ENCODE measurements around the gene MRPL39. TPM values are rescaled to one million over a fixed set of nuclear protein-coding genes. Genes with fewer than 3 reads are reported as not detected.

Gene MRPL39
- total RNA-seq, 2 donors from 2014 or later, result 43.2 to 46.3 TPM

DNA sequence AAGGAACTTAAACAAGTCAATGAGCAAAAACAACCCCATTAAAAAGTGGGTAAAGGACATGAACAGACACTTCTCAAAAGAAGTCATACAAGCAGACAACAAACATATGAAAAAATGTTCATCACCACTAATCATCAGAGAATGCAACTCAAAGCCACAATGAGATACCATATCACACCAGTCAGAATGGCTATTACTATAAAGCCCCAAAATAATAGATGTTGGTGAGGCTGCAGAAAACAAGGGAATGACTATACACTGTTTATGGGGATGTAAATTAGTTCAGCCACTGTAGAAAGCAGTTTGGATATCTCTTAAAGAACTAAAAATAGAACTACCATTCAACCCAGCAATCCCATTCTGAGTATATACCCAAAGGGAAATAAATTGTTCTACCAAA lies 51.2 kb downstream of the MRPL39 start:
- DNase-seq, result no peak
- no peak overlapping the region for H3K27ac Mint-ChIP-seq
- no peaks in the 10 kb centered on the region for H3K9me3 ChIP-seq (ENCODE audit: control insufficient read depth, low read length)
- H3K36me3 ChIP-seq (ENCODE audit: control insufficient read depth, insufficient read depth, low read length), result no peaks in the 10 kb centered on the region
- no peaks in the 10 kb centered on the region for H3K4me1 Mint-ChIP-seq
- H3K4me3 ChIP-seq (ENCODE audit: low read length), result no peak overlapping the region
- H3K27me3 ChIP-seq (ENCODE audit: control insufficient read depth, insufficient read depth, low read length, poor library complexity, severe bottlenecking), result peaks cover 4% of the 10 kb centered on the region
- no peak overlapping the region for H3K27ac ChIP-seq (ENCODE audit: low read depth, low read length)
- TF ChIP-seq, protein P1, sequence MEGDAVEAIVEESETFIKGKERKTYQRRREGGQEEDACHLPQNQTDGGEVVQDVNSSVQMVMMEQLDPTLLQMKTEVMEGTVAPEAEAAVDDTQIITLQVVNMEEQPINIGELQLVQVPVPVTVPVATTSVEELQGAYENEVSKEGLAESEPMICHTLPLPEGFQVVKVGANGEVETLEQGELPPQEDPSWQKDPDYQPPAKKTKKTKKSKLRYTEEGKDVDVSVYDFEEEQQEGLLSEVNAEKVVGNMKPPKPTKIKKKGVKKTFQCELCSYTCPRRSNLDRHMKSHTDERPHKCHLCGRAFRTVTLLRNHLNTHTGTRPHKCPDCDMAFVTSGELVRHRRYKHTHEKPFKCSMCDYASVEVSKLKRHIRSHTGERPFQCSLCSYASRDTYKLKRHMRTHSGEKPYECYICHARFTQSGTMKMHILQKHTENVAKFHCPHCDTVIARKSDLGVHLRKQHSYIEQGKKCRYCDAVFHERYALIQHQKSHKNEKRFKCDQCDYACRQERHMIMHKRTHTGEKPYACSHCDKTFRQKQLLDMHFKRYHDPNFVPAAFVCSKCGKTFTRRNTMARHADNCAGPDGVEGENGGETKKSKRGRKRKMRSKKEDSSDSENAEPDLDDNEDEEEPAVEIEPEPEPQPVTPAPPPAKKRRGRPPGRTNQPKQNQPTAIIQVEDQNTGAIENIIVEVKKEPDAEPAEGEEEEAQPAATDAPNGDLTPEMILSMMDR (conservative IDR thresholded peaks at IDR 0.05), result no peak
- peaks cover 17% of the 10 kb centered on the region for H3K27me3 Mint-ChIP-seq (ENCODE audit: insufficient read depth)
- no peaks in the 10 kb centered on the region for H3K4me1 ChIP-seq (ENCODE audit: control insufficient read depth, insufficient read depth, low read length)
- no peaks in the 10 kb centered on the region for H3K36me3 Mint-ChIP-seq (ENCODE audit: low read depth)
- H3K9ac ChIP-seq (ENCODE audit: extremely low read depth, low read length, poor library complexity, severe bottlenecking), result no peak overlapping the region
- no peaks in the 10 kb centered on the region for H3K9me3 Mint-ChIP-seq
- no peak overlapping the region for H3K4me3 Mint-ChIP-seq

DNA sequence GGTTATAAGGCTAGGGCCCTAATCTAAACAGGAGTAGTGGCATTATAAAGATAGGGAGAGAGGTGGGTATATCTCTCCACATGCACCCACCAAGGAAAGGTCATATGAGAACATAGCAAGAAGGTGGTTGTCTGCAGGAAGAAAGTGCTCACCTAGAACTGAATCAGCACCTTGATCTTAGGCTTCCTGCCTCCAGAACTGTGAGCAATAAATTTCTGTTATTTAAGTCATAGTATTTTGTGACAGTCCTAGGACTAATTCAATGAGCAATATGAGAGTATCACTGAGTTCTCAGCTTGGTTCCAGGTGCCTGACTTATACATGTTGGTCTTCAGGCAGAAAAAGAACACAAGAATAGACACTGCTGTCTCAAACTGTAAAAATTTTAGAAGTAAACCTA lies 51.8 kb downstream of the MRPL39 start:
- no peak overlapping the region for H3K4me3 ChIP-seq (ENCODE audit: low read length)
- TF ChIP-seq, protein P1 (conservative IDR thresholded peaks at IDR 0.05), result no peak
- Mint-ChIP-seq H3K27me3 (ENCODE audit: insufficient read depth) (peaks cover 11% of the 10 kb centered on the region), H3K4me3 (no peak overlapping the region), H3K36me3 (ENCODE audit: low read depth) (no peaks in the 10 kb centered on the region), H3K9me3 (no peaks in the 10 kb centered on the region), H3K27ac (no peak overlapping the region), H3K4me1 (no peaks in the 10 kb centered on the region)
- no peaks in the 10 kb centered on the region for H3K36me3 ChIP-seq (ENCODE audit: control insufficient read depth, insufficient read depth, low read length)
- no peaks in the 10 kb centered on the region for H3K4me1 ChIP-seq (ENCODE audit: control insufficient read depth, insufficient read depth, low read length)
- H3K9ac ChIP-seq (ENCODE audit: extremely low read depth, low read length, poor library complexity, severe bottlenecking), result no peak overlapping the region
- no peaks in the 10 kb centered on the region for H3K9me3 ChIP-seq (ENCODE audit: control insufficient read depth, low read length)
- no peak overlapping the region for H3K27ac ChIP-seq (ENCODE audit: low read depth, low read length)
- H3K27me3 ChIP-seq (ENCODE audit: control insufficient read depth, insufficient read depth, low read length, poor library complexity, severe bottlenecking), result no peaks in the 10 kb centered on the region
- no peak for DNase-seq

DNA sequence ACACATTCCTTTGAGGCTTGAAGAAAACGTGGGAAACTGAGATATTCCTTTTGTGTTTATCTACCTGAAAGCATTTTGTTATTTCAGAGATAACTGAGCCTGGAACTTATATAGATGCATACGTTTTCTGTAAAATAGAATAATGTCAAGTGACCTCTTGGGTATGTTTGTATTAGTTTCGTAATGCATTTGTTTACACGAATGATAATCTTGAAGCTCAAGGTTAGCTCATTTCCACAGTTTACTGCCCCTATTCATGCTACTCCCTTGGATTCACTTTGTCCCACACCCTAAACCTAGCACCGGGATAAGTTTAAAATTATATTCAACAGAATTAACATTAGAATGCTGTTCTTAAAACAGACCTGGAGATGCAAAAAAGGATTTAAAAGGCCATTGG lies 54.4 kb downstream of the MRPL39 start:
- Histone ChIP-seq H3K36me3 (ENCODE audit: control insufficient read depth, insufficient read depth, low read length) (no peaks in the 10 kb centered on the region), H3K4me3 (ENCODE audit: low read length) (no peak overlapping the region), H3K9ac (ENCODE audit: extremely low read depth, low read length, poor library complexity, severe bottlenecking) (no peak overlapping the region), H3K27ac (ENCODE audit: low read depth, low read length) (no peak overlapping the region), H3K4me1 (ENCODE audit: control insufficient read depth, insufficient read depth, low read length) (no peaks in the 10 kb centered on the region), H3K9me3 (ENCODE audit: control insufficient read depth, low read length) (no peaks in the 10 kb centered on the region), H3K27me3 (ENCODE audit: control insufficient read depth, insufficient read depth, low read length, poor library complexity, severe bottlenecking) (no peaks in the 10 kb centered on the region)
- TF ChIP-seq, protein P1 (conservative IDR thresholded peaks at IDR 0.05), result no peak
- 94 to 100% methylated on average over 1 to 5 of the region's 5 CpGs for WGBS, 2 experiments (ENCODE audit: insufficient coverage in 1 of 2, insufficient read length in 1 of 2)
- H3K9me3 Mint-ChIP-seq, result no peaks in the 10 kb centered on the region
- H3K4me3 Mint-ChIP-seq, result no peak overlapping the region
- H3K27me3 Mint-ChIP-seq (ENCODE audit: insufficient read depth), result no peaks in the 10 kb centered on the region
- no peak overlapping the region for H3K27ac Mint-ChIP-seq
- DNase-seq, result no peak
- H3K4me1 Mint-ChIP-seq, result no peaks in the 10 kb centered on the region
- no peaks in the 10 kb centered on the region for H3K36me3 Mint-ChIP-seq (ENCODE audit: low read depth)
